ENCODE measurements around the gene HCFC2.

Gene HCFC2

DNA sequence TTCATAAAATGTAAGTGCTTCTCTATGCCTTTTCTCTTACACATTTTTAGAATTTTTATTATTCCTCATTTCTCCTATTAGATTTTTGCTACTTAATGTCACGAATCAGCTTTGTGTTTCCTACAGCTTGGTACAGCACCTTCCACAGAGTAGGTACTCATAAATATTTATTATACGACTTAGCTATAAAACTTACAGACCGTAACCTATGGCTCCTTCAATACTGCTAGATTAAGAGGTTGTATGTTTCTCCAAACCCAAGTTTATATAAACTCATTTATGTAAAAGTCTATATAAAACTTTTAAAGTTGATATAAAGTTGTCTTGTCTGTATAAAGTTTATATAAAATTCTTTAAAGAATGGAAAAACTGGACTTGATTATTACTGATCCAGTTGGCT lies 62.2 kb downstream of the HCFC2 start:
- TF ChIP-seq, protein P1, sequence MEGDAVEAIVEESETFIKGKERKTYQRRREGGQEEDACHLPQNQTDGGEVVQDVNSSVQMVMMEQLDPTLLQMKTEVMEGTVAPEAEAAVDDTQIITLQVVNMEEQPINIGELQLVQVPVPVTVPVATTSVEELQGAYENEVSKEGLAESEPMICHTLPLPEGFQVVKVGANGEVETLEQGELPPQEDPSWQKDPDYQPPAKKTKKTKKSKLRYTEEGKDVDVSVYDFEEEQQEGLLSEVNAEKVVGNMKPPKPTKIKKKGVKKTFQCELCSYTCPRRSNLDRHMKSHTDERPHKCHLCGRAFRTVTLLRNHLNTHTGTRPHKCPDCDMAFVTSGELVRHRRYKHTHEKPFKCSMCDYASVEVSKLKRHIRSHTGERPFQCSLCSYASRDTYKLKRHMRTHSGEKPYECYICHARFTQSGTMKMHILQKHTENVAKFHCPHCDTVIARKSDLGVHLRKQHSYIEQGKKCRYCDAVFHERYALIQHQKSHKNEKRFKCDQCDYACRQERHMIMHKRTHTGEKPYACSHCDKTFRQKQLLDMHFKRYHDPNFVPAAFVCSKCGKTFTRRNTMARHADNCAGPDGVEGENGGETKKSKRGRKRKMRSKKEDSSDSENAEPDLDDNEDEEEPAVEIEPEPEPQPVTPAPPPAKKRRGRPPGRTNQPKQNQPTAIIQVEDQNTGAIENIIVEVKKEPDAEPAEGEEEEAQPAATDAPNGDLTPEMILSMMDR (IDR thresholded peaks at IDR 0.05; ENCODE audit: extremely low read depth, missing control alignments), result no peak
- no peak for DNase-seq (ENCODE audit: low spot score)

- no peak for DNase-seq (ENCODE audit: low spot score)
Observed at GRCh38 chr12:104130760-104131159, 66.4 kb downstream of the HCFC2 start.

DNA sequence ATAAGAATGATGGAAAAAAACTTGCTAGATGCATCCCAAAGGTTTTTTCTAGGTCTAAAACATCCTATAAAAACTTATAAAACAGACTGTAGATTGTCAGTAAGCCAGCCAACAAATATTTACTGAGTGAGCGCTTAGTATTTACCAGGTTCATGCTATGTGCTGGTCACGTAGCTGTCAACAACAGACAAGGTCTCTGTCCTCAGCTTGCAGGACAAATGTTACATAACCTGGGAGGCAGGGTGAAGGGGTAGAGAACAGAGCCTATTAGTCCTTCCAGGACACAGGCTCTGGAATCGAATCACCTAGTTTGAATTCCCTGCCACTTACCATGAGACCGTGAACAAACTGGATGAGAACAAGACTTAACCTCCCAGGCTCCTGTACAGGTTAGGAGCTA lies 67.3 kb downstream of the HCFC2 start:
- TF ChIP-seq, protein P1 (IDR thresholded peaks at IDR 0.05; ENCODE audit: extremely low read depth, missing control alignments), result no peak
- DNase-seq (ENCODE audit: low spot score), result no peak

More at GRCh38 chr12:104130760-104131159, 66.4 kb downstream of the HCFC2 start:
- TF ChIP-seq, protein P1 (IDR thresholded peaks at IDR 0.05; ENCODE audit: extremely low read depth, missing control alignments), result no peak

DNA sequence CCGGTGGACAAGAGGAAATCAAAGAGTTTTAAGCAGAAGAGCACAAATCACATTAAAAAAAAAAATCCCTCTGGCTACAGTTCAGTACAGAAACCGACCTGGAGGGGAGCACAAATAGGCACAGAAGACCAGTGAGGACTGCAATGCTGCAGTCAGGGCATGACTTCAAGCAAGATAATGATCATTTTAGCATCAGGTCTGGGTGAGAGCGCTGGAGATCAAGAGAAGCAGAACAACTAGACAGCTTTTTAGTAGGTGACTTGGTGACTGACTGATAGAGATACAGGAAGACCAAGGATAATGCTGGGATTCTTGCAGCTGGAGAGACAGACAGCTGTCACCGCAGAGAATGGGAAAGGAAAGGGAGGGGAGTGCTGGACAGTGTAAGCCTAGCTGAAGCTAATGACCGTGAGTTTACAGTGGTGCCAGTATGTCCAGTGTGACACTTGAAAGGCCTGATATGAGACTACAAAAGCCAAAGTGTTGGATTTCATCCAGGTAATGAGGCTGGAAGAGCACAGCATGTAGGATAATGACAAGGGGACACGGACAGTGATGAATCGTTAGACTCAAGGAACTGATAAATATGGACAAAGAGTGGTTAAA lies 68.1 kb downstream of the HCFC2 start:
- DNase-seq (ENCODE audit: low spot score), result no peak
- TF ChIP-seq, protein P1 (IDR thresholded peaks at IDR 0.05; ENCODE audit: extremely low read depth, missing control alignments), result no peak

GRCh38 chr12:104133321-104133720 lies 69.0 kb downstream of the HCFC2 start:
- TF ChIP-seq, protein P1 (IDR thresholded peaks at IDR 0.05; ENCODE audit: extremely low read depth, missing control alignments), result no peak
- no peak for DNase-seq (ENCODE audit: low spot score)

DNA sequence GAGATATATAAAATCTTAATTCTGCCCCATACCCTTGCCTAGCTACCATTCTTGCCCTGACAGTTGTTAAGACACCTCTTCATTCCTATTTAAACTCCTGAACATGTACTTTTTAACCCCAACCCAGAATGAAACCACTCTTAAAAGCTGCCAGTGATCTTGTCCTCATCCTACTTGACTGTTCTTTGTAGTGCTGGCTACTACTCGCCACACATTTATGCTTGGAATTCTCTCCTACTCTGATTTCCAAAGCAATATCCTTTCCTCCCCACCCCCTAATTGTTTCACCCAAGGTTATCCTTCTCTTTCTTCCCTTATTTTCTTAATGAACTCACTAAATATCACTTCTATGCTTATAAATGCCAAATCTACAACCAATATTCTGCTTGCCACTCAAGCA lies 69.5 kb downstream of the HCFC2 start:
- DNase-seq (ENCODE audit: low spot score), result no peak
- TF ChIP-seq, protein P1 (IDR thresholded peaks at IDR 0.05; ENCODE audit: extremely low read depth, missing control alignments), result no peak

DNA sequence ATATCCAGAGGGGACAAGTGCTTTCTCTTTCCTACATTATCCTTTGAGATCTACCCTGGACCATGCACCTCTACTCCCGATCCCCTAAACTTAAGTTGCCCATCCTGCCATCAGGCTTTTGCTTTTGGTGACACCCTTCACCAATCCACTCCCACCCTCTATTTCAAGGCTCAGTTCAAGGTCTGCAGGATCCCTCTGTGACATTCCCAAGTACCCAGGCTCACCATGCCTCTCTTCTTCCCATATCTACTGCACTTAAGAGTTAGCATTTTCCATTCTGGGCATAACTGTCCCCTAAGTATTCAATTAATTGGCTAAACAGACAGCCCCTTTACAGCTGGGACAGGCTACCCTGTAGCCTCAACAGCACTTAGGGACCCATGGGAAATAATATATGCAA lies 70.6 kb downstream of the HCFC2 start:
- DNase-seq (ENCODE audit: low spot score), result no peak
- TF ChIP-seq, protein P1 (IDR thresholded peaks at IDR 0.05; ENCODE audit: extremely low read depth, missing control alignments), result no peak
